ENCODE data around the gene PHF21A. TPM values are rescaled to one million over a fixed set of nuclear protein-coding genes. Genes with fewer than 3 reads are reported as not detected.

The PHF21A gene
- polyA plus RNA-seq, 3 donors: 6.2 to 95.2 (median 14.0) TPM

- intact Hi-C loops (cut with micrococcal nuclease): no loop called here
- Histone ChIP-seq H3K9me3 (replicated peaks in 1 of 2; ENCODE audit: control insufficient read depth in 1 of 2, insufficient read depth in 1 of 2, low read length in 2 of 2) (no peaks in the 10 kb centered on the region), H3K4me3 (replicated peaks in 1 of 3; ENCODE audit: low read depth in 2 of 3, low read length in 3 of 3) (no peak overlapping the region), H3K4me2 (replicated peaks; ENCODE audit: extremely low read depth, low read length, poor library complexity, severe bottlenecking) (no peak overlapping the region), H3K79me2 (ENCODE audit: insufficient read depth, low read length) (peaks cover 29% of the 10 kb centered on the region), H3K27me3 (ENCODE audit: control insufficient read depth in 2 of 2, insufficient read depth in 2 of 2, low read length in 2 of 2) (peaks cover 0 to 2% of the 10 kb centered on the region in 2 donors), H3K36me3 (replicated peaks in 1 of 2; ENCODE audit: control insufficient read depth in 1 of 2, insufficient read depth in 2 of 2, low read length in 2 of 2) (peaks cover 10 to 17% of the 10 kb centered on the region in 2 donors), H3K27ac (ENCODE audit: low read depth in 1 of 2, low read length in 2 of 2) (no peak overlapping the region), H2AFZ (ENCODE audit: insufficient read depth, low read depth, low read length, poor library complexity, severe bottlenecking) (no peak overlapping the region), H3K4me1 (ENCODE audit: control insufficient read depth in 1 of 2, insufficient read depth in 2 of 2, low read length in 2 of 2) (peaks cover 44 to 45% of the 10 kb centered on the region in 2 donors), H3K9ac (ENCODE audit: insufficient read depth, low read length, poor library complexity, severe bottlenecking) (no peak overlapping the region), H4K20me1 (ENCODE audit: insufficient read depth, low read length) (peaks cover 50% of the 10 kb centered on the region)
- H3K27me3 Mint-ChIP-seq (ENCODE audit: low read depth in 3 of 3): peaks cover 7 to 15% (median 9%) of the 10 kb centered on the region in 3 donors
- H3K4me3 Mint-ChIP-seq: no peak overlapping the region
- 98% methylated on average over 8 of the region's 13 CpGs for WGBS (ENCODE audit: insufficient coverage)
- no peak for TF ChIP-seq CTCF (IDR thresholded peaks at IDR 0.05)
- H3K27ac Mint-ChIP-seq: peak overlapping the region in 2 of 7 donors; percentile 30 to 71
- no peak for DNase-seq
- H3K9me3 Mint-ChIP-seq: peaks cover 0 to 3% (median 0%) of the 10 kb centered on the region in 7 donors
- peaks cover 58% of the 10 kb centered on the region for H3K4me1 Mint-ChIP-seq
- peaks cover 24 to 36% of the 10 kb centered on the region in 2 donors for H3K36me3 Mint-ChIP-seq
Measured at GRCh38 chr11:45928535-45929215, 192.6 kb downstream of the PHF21A start.

GRCh38 chr11:45927684-45928413 lies 193.4 kb downstream of the PHF21A start:
- Histone ChIP-seq H3K4me2 (replicated peaks; ENCODE audit: extremely low read depth, low read length, poor library complexity, severe bottlenecking) (no peak overlapping the region), H3K9me3 (replicated peaks in 1 of 2; ENCODE audit: control insufficient read depth in 1 of 2, insufficient read depth in 1 of 2, low read length in 2 of 2) (no peaks in the 10 kb centered on the region), H3K4me3 (replicated peaks in 1 of 3; ENCODE audit: low read depth in 2 of 3, low read length in 3 of 3) (no peak overlapping the region), H3K27ac (ENCODE audit: low read depth in 1 of 2, low read length in 2 of 2) (no peak overlapping the region), H3K9ac (ENCODE audit: insufficient read depth, low read length, poor library complexity, severe bottlenecking) (peak overlapping the region; percentile 15), H2AFZ (ENCODE audit: insufficient read depth, low read depth, low read length, poor library complexity, severe bottlenecking) (no peak overlapping the region), H3K27me3 (ENCODE audit: control insufficient read depth in 2 of 2, insufficient read depth in 2 of 2, low read length in 2 of 2) (peaks cover 0 to 8% of the 10 kb centered on the region in 2 donors), H3K4me1 (ENCODE audit: control insufficient read depth in 1 of 2, insufficient read depth in 2 of 2, low read length in 2 of 2) (peaks cover 40 to 43% of the 10 kb centered on the region in 2 donors), H3K79me2 (ENCODE audit: insufficient read depth, low read length) (peaks cover 24% of the 10 kb centered on the region), H3K36me3 (replicated peaks in 1 of 2; ENCODE audit: control insufficient read depth in 1 of 2, insufficient read depth in 2 of 2, low read length in 2 of 2) (peaks cover 10 to 15% of the 10 kb centered on the region in 2 donors), H4K20me1 (ENCODE audit: insufficient read depth, low read length) (peaks cover 42% of the 10 kb centered on the region)
- 94% methylated on average over 27 of the region's 27 CpGs for WGBS (ENCODE audit: insufficient coverage)
- peaks cover 54% of the 10 kb centered on the region for H3K4me1 Mint-ChIP-seq
- intact Hi-C loops (cut with micrococcal nuclease): no loop called here
- peaks cover 12 to 21% (median 18%) of the 10 kb centered on the region in 3 donors for H3K27me3 Mint-ChIP-seq (ENCODE audit: low read depth in 3 of 3)
- peaks cover 0 to 6% (median 4%) of the 10 kb centered on the region in 7 donors for H3K9me3 Mint-ChIP-seq
- no peak overlapping the region for H3K4me3 Mint-ChIP-seq
- TF ChIP-seq CTCF (IDR thresholded peaks at IDR 0.05): no peak
- peak in 1 of 3 donors; percentile 3 for DNase-seq
- H3K27ac Mint-ChIP-seq: peak overlapping the region in 1 of 7 donors; percentile 65
- H3K36me3 Mint-ChIP-seq: peaks cover 20 to 34% of the 10 kb centered on the region in 2 donors

All from CD14-positive monocyte (primary cell).